ENCODE data around the gene RALGPS1.

GRCh38 chr9:127036437-127036836, 121.9 kb downstream of the RALGPS1 start:
- TF ChIP-seq CTCF (IDR thresholded peaks at IDR 0.05; ENCODE audit: low read depth, low read length) (no peak), EZH2phosphoT487 (IDR thresholded peaks at IDR 0.05; ENCODE audit: low read depth) (no peak)

All from OCI-LY3 (cell line).